HL-60 (cell line): Measurements from ENCODE around the gene BRD3.

Source experiments
- GABPA ChIP-seq: IDR thresholded peaks from 2 replicates; pipeline ENCODE4 v1.6.1; 2012; ENCODE audit warnings: low read depth
- POLR2AphosphoS5 ChIP-seq: IDR thresholded peaks from 2 replicates; pipeline ENCODE4 v1.6.1; 2012; ENCODE audit warnings: low read depth
- TF ChIP-seq, protein P1 (sequence below): IDR thresholded peaks from one replicate; pipeline ENCODE4 v1.5.1; 2011; ENCODE audit warnings: low read length, control low read depth, inconsistent platforms; ENCODE audit not compliant: insufficient read depth
- TF ChIP-seq, protein P2 (sequence below): IDR thresholded peaks from 2 replicates; pipeline ENCODE4 v1.6.1; 2012; ENCODE audit warnings: low read depth; ENCODE audit not compliant: insufficient replicate concordance

DNA sequence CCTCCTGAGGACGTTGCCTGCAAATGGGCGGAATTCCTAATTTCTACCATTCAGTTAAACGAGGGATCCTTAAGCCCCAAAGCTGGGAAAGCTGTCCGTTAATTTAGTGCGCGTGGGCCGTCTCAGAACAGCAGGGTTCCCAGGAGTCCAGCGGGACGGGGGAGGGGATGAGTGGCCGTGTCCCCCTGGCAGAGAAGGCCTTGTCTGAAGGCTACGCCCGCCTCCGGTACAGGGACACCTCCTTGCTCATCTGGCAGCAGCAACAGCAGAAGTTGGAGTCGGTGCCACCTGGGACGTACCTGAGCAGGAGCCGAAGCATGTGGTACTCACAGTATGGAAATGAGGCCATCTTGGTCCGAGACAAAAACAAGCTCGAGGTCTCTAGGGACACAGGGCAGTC lies 41.2 kb downstream of the BRD3 start:
- TF ChIP-seq POLR2AphosphoS5, result no peak
- TF ChIP-seq, protein P1, sequence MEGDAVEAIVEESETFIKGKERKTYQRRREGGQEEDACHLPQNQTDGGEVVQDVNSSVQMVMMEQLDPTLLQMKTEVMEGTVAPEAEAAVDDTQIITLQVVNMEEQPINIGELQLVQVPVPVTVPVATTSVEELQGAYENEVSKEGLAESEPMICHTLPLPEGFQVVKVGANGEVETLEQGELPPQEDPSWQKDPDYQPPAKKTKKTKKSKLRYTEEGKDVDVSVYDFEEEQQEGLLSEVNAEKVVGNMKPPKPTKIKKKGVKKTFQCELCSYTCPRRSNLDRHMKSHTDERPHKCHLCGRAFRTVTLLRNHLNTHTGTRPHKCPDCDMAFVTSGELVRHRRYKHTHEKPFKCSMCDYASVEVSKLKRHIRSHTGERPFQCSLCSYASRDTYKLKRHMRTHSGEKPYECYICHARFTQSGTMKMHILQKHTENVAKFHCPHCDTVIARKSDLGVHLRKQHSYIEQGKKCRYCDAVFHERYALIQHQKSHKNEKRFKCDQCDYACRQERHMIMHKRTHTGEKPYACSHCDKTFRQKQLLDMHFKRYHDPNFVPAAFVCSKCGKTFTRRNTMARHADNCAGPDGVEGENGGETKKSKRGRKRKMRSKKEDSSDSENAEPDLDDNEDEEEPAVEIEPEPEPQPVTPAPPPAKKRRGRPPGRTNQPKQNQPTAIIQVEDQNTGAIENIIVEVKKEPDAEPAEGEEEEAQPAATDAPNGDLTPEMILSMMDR, result no peak
- TF ChIP-seq, protein P2, sequence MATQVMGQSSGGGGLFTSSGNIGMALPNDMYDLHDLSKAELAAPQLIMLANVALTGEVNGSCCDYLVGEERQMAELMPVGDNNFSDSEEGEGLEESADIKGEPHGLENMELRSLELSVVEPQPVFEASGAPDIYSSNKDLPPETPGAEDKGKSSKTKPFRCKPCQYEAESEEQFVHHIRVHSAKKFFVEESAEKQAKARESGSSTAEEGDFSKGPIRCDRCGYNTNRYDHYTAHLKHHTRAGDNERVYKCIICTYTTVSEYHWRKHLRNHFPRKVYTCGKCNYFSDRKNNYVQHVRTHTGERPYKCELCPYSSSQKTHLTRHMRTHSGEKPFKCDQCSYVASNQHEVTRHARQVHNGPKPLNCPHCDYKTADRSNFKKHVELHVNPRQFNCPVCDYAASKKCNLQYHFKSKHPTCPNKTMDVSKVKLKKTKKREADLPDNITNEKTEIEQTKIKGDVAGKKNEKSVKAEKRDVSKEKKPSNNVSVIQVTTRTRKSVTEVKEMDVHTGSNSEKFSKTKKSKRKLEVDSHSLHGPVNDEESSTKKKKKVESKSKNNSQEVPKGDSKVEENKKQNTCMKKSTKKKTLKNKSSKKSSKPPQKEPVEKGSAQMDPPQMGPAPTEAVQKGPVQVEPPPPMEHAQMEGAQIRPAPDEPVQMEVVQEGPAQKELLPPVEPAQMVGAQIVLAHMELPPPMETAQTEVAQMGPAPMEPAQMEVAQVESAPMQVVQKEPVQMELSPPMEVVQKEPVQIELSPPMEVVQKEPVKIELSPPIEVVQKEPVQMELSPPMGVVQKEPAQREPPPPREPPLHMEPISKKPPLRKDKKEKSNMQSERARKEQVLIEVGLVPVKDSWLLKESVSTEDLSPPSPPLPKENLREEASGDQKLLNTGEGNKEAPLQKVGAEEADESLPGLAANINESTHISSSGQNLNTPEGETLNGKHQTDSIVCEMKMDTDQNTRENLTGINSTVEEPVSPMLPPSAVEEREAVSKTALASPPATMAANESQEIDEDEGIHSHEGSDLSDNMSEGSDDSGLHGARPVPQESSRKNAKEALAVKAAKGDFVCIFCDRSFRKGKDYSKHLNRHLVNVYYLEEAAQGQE, result no peak
- TF ChIP-seq GABPA, result no peak
